ENCODE results near the gene EGLN2.
"Not testable (repeated sequence)": the region's sequence is repeated elsewhere in the genome, so short reads cannot be mapped to it uniquely, and the experiment has no call there.

Gene EGLN2

GRCh38 chr19:40798683-40799557 lies at the start of gene EGLN2:
Gene EGLN2 (plus strand): TSS chr19:40799191. CDS start chr19:40800573, 1,382 bp downstream.
- peak; percentile 100 for DNase-seq

GRCh38 chr19:40750058-40750873 lies 48.7 kb upstream of the EGLN2 start, which contains the start of gene ACTMAP:
Gene ACTMAP (minus strand): TSS chr19:40750477. CDS start chr19:40749803, 674 bp downstream.
- peak; percentile 100 for DNase-seq

- DNase-seq, result peak; percentile 98
These were observed 48.0 kb upstream of the EGLN2 start, which contains the start of gene SNRPA for GRCh38 chr19:40750874-40751537. Gene SNRPA (plus strand): TSS chr19:40751203. CDS start chr19:40751409, 206 bp downstream.

GRCh38 chr19:40752257-40752781 lies 46.7 kb upstream of the EGLN2 start:
- DNase-seq, result no peak

GRCh38 chr19:40754611-40755247 lies 44.3 kb upstream of the EGLN2 start:
- no peak for DNase-seq

GRCh38 chr19:40755248-40755624 lies 43.8 kb upstream of the EGLN2 start:
- DNase-seq, result no peak

- DNase-seq, result no peak
These were observed 43.2 kb upstream of the EGLN2 start for GRCh38 chr19:40755791-40756190.

GRCh38 chr19:40756502-40757110 lies 42.4 kb upstream of the EGLN2 start:
- DNase-seq, result no peak

GRCh38 chr19:40758491-40758890 lies 40.5 kb upstream of the EGLN2 start:
- DNase-seq, result no peak

GRCh38 chr19:40759352-40759751 lies 39.6 kb upstream of the EGLN2 start:
- no peak for DNase-seq

- DNase-seq, result no peak
These were observed 36.1 kb upstream of the EGLN2 start for GRCh38 chr19:40762754-40763470.

- DNase-seq, result no peak
These were observed 35.5 kb upstream of the EGLN2 start for GRCh38 chr19:40763526-40763925.

- no peak for DNase-seq
These were observed 35.0 kb upstream of the EGLN2 start for GRCh38 chr19:40763963-40764362.

GRCh38 chr19:40766385-40766784 lies 32.6 kb upstream of the EGLN2 start:
- not testable (repeated sequence) for DNase-seq

- DNase-seq, result no peak
These were observed 30.1 kb upstream of the EGLN2 start for GRCh38 chr19:40768869-40769268.

- DNase-seq, result not testable (repeated sequence)
These were observed 27.7 kb upstream of the EGLN2 start for GRCh38 chr19:40771101-40771862.

- peak; percentile 57 for DNase-seq
These were observed 23.9 kb upstream of the EGLN2 start, which contains the start of gene MIA for GRCh38 chr19:40774916-40775631. Gene MIA (plus strand): TSS chr19:40775521. CDS start chr19:40775543, 22 bp downstream.

- no peak for DNase-seq
These were observed 23.4 kb upstream of the EGLN2 start for GRCh38 chr19:40775632-40776022.

GRCh38 chr19:40776364-40776763 lies 22.6 kb upstream of the EGLN2 start:
- no peak for DNase-seq
